Astrocyte of the cerebellum (primary cell): ENCODE results near the gene SLX9.
A peak's percentile ranks its signal among the peaks of the same experiment; 100 is the strongest.

Experiments used
- DNase-seq: peaks from one replicate; pipeline ENCODE4 v3.0.0-alpha.2; 2011; ENCODE audit warnings: low read depth
- H3K4me3 ChIP-seq: 2 replicates; pipeline ENCODE4 v1.5.1; 2011; ENCODE audit warnings: mild to moderate bottlenecking, low read depth, low read length, moderate library complexity
- in situ Hi-C: cut with HindIII; loops from 2 replicates; pipeline ENCODE4 v1.10.0; 2017; ENCODE audit warnings: low sequenced_read_pairs
- TF ChIP-seq, protein P1 (sequence below): IDR thresholded peaks from 2 replicates; pipeline ENCODE4 v1.5.1; 2012; ENCODE audit warnings: low read length, low read depth, moderate library complexity, mild to moderate bottlenecking; ENCODE audit errors: missing control alignments

The SLX9 gene

DNA sequence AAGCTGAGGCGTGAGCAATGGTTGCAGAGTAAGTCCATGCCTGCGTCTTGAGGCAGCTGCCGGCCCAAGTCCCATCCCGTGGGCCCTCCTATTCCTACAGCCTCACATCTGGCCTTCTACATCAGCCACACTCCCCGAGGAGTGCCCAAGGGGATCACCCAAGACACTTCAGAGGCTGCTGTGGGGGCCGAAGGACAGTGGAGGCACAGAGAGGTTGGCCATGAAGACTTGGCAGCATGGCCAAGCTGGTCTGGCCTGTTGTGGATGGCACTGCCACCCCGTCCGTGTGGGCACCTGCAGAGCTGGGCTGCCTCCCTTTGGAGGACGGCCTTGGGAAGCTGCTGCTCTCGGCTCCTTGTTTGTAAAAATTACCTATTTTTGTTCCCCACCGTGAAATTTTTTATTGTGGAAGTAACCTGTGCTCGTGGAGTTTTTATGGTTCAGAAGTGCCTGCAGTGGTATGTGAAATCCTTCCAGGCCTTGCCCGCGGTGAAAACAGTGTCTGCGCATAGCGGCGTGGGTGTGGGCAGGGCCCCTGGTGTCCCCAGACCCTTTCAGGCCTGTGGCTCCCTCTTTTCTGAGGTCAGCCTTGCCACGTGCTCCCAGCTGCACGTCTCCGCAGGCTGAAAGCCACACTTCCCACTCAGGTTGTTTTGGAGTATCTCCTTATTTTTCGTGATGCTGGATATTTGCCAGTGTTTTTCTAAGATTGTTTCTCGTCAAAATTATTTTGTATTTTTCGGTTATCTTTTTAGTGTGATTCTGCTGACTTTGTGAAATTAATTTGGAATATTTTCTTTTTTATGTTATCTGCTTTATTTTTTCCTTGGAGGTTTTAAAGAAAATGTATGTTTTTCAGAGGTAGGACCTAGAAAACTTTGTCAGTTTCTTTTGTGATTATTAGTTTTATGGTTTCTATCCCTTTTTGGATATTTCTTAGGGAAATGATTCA is 20.6 kb downstream of the SLX9 start:
- TF ChIP-seq, protein P1, sequence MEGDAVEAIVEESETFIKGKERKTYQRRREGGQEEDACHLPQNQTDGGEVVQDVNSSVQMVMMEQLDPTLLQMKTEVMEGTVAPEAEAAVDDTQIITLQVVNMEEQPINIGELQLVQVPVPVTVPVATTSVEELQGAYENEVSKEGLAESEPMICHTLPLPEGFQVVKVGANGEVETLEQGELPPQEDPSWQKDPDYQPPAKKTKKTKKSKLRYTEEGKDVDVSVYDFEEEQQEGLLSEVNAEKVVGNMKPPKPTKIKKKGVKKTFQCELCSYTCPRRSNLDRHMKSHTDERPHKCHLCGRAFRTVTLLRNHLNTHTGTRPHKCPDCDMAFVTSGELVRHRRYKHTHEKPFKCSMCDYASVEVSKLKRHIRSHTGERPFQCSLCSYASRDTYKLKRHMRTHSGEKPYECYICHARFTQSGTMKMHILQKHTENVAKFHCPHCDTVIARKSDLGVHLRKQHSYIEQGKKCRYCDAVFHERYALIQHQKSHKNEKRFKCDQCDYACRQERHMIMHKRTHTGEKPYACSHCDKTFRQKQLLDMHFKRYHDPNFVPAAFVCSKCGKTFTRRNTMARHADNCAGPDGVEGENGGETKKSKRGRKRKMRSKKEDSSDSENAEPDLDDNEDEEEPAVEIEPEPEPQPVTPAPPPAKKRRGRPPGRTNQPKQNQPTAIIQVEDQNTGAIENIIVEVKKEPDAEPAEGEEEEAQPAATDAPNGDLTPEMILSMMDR = no peak
- H3K4me3 ChIP-seq = no peak overlapping the region
- in situ Hi-C loops = no loop called here
- no peak for DNase-seq

DNA sequence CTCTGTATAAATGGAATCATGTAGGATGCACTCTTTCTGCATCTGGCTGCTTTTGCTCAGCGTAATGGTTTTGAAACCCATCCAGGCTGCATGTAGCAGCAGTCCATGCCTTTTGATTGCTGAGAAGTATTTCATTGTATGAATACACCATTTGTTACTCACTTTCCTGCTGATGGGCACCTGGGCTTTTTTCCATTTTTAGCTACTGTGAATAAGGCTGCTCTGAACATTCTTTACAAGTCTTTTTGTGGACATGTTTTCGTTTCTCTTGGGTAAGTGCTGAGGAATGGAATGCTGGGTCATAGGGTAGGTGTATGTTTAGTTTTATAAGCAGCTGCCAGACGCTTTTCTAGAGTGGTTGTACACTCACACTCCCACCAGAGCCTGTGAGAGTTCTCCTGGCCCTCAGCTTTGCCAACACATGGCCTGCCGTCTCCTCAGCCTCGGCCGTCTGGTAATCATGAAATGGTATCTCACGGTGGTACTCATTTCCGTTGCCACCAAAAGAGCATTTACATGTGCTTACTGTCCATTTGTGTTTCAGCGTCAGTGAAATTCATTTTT is 22.7 kb downstream of the SLX9 start:
- TF ChIP-seq, protein P1 = no peak
- H3K4me3 ChIP-seq = no peak overlapping the region
- peak; percentile 99 for DNase-seq
- in situ Hi-C loops = no loop called here

DNA sequence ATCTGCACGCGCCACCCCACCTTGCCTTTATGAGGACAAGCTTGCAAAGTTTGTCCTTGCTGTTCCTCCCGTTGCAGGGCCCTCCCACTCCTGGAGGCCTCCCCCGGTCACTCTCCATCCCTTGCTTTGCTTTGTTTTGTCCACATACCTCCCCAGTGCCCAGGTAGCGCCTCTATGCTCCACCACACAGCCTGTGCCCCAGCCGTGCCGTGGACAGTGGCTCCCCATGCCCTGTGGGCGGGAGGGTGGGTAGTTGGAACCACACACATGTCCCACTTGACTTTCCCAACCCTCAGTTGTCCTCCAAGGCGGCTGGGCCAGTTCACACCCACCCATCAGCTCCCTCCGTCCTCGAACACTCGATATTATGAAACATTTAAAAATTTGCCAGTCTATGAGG is 24.6 kb downstream of the SLX9 start:
- H3K4me3 ChIP-seq = no peak overlapping the region
- TF ChIP-seq, protein P1 = no peak
- DNase-seq = no peak
- in situ Hi-C loops = no loop called here

DNA sequence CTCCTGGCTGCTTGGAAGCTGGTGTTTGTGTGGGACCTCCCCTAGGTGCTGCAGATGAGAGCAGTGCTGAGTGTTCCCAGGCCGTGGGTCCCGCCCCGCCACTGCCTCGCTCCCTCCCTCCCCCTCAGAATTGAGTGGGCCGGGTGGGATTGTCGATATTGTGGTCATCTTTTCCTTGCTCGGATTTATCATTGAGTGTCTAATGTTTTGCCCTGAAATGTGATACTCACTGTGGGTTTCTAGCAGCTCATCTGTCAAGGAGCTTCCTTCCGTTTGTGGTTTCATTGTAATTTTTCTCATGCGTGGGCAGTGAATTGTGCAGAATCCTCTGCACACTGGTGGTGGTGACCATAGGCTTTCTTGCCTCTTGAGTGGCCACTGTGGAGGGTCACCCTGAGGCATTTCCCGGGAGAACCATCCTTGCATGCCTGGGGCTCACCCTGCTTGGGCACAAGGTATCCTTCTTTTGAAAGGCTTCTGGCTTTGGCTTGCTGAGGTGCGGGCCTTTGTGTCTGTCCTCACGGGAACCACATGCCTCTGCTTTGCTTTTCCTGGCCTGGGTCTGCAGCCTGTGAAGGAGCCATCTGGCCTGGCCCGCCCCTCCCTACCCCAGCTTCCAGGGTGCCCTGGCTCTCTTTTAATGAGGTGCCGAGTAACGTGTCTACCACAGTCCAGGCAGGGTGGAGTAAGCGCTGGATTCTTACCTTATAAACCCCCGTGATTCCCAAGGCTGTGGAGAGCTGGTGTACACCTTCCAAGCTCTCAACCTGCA is 25.6 kb downstream of the SLX9 start:
- TF ChIP-seq, protein P1 = no peak
- H3K4me3 ChIP-seq = no peak overlapping the region
- DNase-seq = no peak
- in situ Hi-C loops = no loop called here

DNA sequence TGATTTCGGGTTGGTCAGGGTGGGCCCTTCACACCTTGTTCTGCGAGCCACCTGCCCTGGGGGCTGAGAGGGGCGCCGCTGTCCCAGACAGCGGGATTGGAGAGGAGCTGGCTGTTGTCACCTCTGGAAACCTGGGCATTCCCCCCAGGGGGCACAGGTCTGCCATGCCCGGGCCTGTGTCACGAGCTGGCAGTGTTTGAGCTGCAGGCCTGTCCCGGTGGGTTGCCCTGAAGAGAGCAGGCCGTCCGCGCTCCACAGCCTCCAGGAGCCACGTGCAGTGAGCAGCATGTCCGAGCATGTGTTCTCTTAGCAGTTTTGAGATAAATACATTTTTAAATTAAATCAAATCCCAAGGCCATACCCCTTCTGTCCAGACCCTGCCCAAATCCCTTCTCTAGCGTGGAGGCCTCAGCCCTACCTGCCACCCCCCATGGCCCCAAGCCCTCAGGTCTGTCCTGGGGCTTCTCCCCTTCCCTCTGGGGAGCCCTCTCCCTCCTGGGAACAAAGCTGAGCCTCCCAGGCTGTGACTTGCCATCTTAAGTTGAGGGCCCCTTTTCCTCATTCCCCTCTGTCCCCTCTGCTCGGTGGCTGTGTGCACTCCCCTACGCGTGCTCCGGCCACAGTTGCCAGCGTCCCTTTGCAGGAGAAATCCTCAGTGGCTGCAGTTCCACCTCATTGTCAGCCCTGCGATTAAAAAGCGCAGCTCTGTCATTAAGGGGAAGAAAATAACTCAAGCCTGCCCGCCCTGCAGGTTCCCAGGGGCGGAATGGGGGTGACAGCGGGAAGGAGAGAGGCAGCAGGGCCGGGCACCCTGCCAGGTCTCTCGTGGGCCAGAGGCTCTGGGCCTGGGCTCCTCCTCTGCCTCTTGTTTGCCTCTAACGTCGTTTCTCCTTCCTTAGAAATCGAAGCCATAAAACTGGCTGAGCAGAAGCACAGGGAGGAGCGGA is 26.6 kb downstream of the SLX9 start:
- TF ChIP-seq, protein P1 = no peak
- DNase-seq = no peak
- no peak overlapping the region for H3K4me3 ChIP-seq
- in situ Hi-C loops = no loop called here
